ENCODE data around the gene SEPSECS. TPM values are rescaled to one million over a fixed set of nuclear protein-coding genes. Genes with fewer than 3 reads are reported as not detected.

Gene SEPSECS
- polyA plus RNA-seq, 3 donors = 0.65 to 5.8 (median 2.1) TPM

DNA sequence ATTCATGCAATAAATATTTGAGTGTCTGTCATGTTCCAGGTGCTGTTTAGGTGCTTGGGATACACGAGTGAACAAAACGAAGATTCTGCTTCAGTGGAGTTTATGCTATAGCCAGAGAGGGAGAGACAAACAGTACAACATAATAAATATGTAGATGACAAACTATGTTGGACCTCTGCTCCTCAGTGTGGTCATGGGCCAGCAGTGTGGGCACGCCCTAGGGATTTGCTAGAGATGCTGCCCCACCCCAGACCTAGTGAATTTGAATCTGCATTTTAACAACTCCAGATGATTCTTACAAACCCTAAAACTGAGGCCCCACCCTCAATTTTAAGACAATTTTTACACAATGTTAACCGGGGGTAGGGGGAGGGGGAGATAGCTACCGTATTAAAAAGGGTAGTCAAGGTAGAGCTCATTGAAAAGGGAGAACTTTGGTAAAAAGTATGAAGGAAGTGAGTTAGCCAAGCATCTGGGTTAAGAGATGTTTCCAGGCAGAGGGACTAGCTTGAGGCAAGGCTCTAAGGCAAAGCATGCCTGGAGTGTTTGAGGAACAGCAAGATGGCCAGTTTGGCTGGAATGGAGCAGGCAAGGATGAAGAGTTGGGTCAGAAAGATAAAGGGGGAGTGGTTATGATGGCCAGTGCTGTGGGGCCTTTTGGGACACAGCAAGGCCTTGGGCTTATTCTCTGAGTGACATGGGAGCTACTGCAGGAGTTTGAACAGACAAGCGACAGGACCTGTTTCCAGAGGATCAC lies 42.4 kb downstream of the SEPSECS start:
- H3K4me3 Mint-ChIP-seq = no peak overlapping the region
- Histone ChIP-seq H3K9ac (ENCODE audit: insufficient read depth, low read length, poor library complexity, severe bottlenecking) (no peak overlapping the region), H3K27me3 (ENCODE audit: control insufficient read depth in 2 of 2, insufficient read depth in 2 of 2, low read length in 2 of 2) (no peaks in the 10 kb centered on the region), H2AFZ (ENCODE audit: insufficient read depth, low read depth, low read length, poor library complexity, severe bottlenecking) (no peak overlapping the region), H3K4me1 (ENCODE audit: control insufficient read depth in 1 of 2, insufficient read depth in 2 of 2, low read length in 2 of 2) (no peaks in the 10 kb centered on the region), H4K20me1 (ENCODE audit: insufficient read depth, low read length) (no peaks in the 10 kb centered on the region), H3K9me3 (replicated peaks in 1 of 2; ENCODE audit: control insufficient read depth in 1 of 2, insufficient read depth in 1 of 2, low read length in 2 of 2) (no peaks in the 10 kb centered on the region), H3K4me2 (replicated peaks; ENCODE audit: extremely low read depth, low read length, poor library complexity, severe bottlenecking) (no peak overlapping the region), H3K4me3 (replicated peaks in 1 of 3; ENCODE audit: low read depth in 2 of 3, low read length in 3 of 3) (no peak overlapping the region), H3K27ac (ENCODE audit: low read depth in 1 of 2, low read length in 2 of 2) (no peak overlapping the region), H3K36me3 (replicated peaks in 1 of 2; ENCODE audit: control insufficient read depth in 1 of 2, insufficient read depth in 2 of 2, low read length in 2 of 2) (peaks cover 5 to 19% of the 10 kb centered on the region in 2 donors), H3K79me2 (ENCODE audit: insufficient read depth, low read length) (no peaks in the 10 kb centered on the region)
- peaks cover 0 to 1% (median 0%) of the 10 kb centered on the region in 3 donors for H3K27me3 Mint-ChIP-seq (ENCODE audit: low read depth in 3 of 3)
- H3K36me3 Mint-ChIP-seq = peaks cover 12 to 14% of the 10 kb centered on the region in 2 donors
- 100% methylated on average over 1 of the region's 6 CpGs for WGBS (ENCODE audit: insufficient coverage)
- H3K9me3 Mint-ChIP-seq = no peaks in the 10 kb centered on the region
- TF ChIP-seq, protein P1, sequence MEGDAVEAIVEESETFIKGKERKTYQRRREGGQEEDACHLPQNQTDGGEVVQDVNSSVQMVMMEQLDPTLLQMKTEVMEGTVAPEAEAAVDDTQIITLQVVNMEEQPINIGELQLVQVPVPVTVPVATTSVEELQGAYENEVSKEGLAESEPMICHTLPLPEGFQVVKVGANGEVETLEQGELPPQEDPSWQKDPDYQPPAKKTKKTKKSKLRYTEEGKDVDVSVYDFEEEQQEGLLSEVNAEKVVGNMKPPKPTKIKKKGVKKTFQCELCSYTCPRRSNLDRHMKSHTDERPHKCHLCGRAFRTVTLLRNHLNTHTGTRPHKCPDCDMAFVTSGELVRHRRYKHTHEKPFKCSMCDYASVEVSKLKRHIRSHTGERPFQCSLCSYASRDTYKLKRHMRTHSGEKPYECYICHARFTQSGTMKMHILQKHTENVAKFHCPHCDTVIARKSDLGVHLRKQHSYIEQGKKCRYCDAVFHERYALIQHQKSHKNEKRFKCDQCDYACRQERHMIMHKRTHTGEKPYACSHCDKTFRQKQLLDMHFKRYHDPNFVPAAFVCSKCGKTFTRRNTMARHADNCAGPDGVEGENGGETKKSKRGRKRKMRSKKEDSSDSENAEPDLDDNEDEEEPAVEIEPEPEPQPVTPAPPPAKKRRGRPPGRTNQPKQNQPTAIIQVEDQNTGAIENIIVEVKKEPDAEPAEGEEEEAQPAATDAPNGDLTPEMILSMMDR (IDR thresholded peaks at IDR 0.05) = no peak
- no peak for DNase-seq
- no peaks in the 10 kb centered on the region for H3K4me1 Mint-ChIP-seq
- intact Hi-C loops (cut with micrococcal nuclease) = no loop called here
- no peak overlapping the region for H3K27ac Mint-ChIP-seq

DNA sequence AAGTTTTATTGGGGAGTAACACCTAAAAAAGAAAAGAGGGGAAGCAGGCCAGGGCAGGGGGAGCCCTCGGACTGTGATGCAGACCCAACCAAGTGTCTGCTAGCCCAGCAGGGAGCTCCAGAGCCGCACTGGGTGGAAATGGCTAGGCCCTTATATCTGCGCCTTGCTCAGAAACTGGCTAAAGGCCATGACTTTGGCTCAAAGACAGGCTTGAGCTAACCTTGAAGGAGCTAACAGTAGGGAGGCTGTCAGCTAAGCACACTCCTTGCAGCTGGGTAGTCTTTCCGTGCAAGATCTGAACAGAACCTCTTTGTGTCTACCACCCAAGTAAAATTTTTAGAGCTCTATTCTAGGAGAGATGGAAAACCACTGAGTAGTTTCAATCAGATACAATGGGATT lies 43.0 kb downstream of the SEPSECS start:
- no peaks in the 10 kb centered on the region for H3K4me1 Mint-ChIP-seq

More for the DNA sequence above, 43.0 kb downstream of the SEPSECS start:
- H3K27ac Mint-ChIP-seq = peak overlapping the region in 1 of 7 donors; percentile 5
- H3K27me3 Mint-ChIP-seq (ENCODE audit: low read depth in 3 of 3) = peaks cover 0 to 1% (median 0%) of the 10 kb centered on the region in 3 donors
- Histone ChIP-seq H3K9ac (ENCODE audit: insufficient read depth, low read length, poor library complexity, severe bottlenecking) (no peak overlapping the region), H3K4me1 (ENCODE audit: control insufficient read depth in 1 of 2, insufficient read depth in 2 of 2, low read length in 2 of 2) (no peaks in the 10 kb centered on the region), H3K4me3 (replicated peaks in 1 of 3; ENCODE audit: low read depth in 2 of 3, low read length in 3 of 3) (no peak overlapping the region), H3K36me3 (replicated peaks in 1 of 2; ENCODE audit: control insufficient read depth in 1 of 2, insufficient read depth in 2 of 2, low read length in 2 of 2) (peaks cover 0 to 12% of the 10 kb centered on the region in 2 donors), H4K20me1 (ENCODE audit: insufficient read depth, low read length) (no peaks in the 10 kb centered on the region), H3K27me3 (ENCODE audit: control insufficient read depth in 2 of 2, insufficient read depth in 2 of 2, low read length in 2 of 2) (no peaks in the 10 kb centered on the region), H3K79me2 (ENCODE audit: insufficient read depth, low read length) (no peaks in the 10 kb centered on the region), H3K9me3 (replicated peaks in 1 of 2; ENCODE audit: control insufficient read depth in 1 of 2, insufficient read depth in 1 of 2, low read length in 2 of 2) (no peaks in the 10 kb centered on the region), H3K4me2 (replicated peaks; ENCODE audit: extremely low read depth, low read length, poor library complexity, severe bottlenecking) (no peak overlapping the region), H2AFZ (ENCODE audit: insufficient read depth, low read depth, low read length, poor library complexity, severe bottlenecking) (no peak overlapping the region), H3K27ac (ENCODE audit: low read depth in 1 of 2, low read length in 2 of 2) (no peak overlapping the region)
- WGBS (ENCODE audit: insufficient coverage) = 97% methylated on average over 3 of the region's 4 CpGs
- H3K36me3 Mint-ChIP-seq = peaks cover 7 to 9% of the 10 kb centered on the region in 2 donors
- H3K4me3 Mint-ChIP-seq = no peak overlapping the region
- no peaks in the 10 kb centered on the region for H3K9me3 Mint-ChIP-seq
- TF ChIP-seq, protein P1 (IDR thresholded peaks at IDR 0.05) = no peak
- intact Hi-C loops (cut with micrococcal nuclease) = no loop called here
- DNase-seq = no peak

All from CD14-positive monocyte (primary cell).